SU-DHL-6 (cell line): ENCODE measurements around the gene METRN.

ENCODE experiments used
- H2AFZ ChIP-seq: fragments of 200-600 bp; sonication (generic); 2 replicates; pipeline ENCODE4 v1.6.1; 2014; ENCODE audit warnings: low read depth, mild to moderate bottlenecking, moderate library complexity, mixed read lengths, antibody characterized with exemption, low read length; ENCODE audit not compliant: severe bottlenecking
- H3F3A ChIP-seq: fragments of 200-600 bp; shearing (Covaris generic); 2 replicates; pipeline ENCODE4 v1.6.0; 2016; ENCODE audit warnings: antibody characterized with exemption, mild to moderate bottlenecking; ENCODE audit not compliant: insufficient read depth
- H3K27ac ChIP-seq: fragments of 200-600 bp; sonication (generic); 2 replicates; pipeline ENCODE4 v1.5.1; 2016; ENCODE audit warnings: low read depth, mild to moderate bottlenecking, low read length, moderate library complexity, mixed read lengths
- H3K27me3 ChIP-seq: fragments of 200-600 bp; sonication (generic), shearing (Covaris generic); 2 replicates; pipeline ENCODE4 v1.6.0; 2014; ENCODE audit warnings: mild to moderate bottlenecking, low read length
- H3K36me3 ChIP-seq: fragments of 200-600 bp; sonication (generic); 2 replicates; pipeline ENCODE4 v1.6.1; 2014; ENCODE audit warnings: mild to moderate bottlenecking, low read length, mixed read lengths
- H3K4me2 ChIP-seq: fragments of 300-600, 200-600 bp; shearing (Covaris generic), sonication (generic); 2 replicates; pipeline ENCODE4 v1.6.0; 2014; ENCODE audit warnings: low read length, low read depth, mild to moderate bottlenecking; ENCODE audit not compliant: poor library complexity, severe bottlenecking
- H3K4me3 ChIP-seq: fragments of 200-600 bp; sonication (generic); 2 replicates; pipeline ENCODE4 v1.5.1; 2014; ENCODE audit warnings: antibody characterized with exemption, low read length, mild to moderate bottlenecking, mixed read lengths; ENCODE audit not compliant: insufficient read depth, poor library complexity, severe bottlenecking
- H3K79me2 ChIP-seq: fragments of 200-600 bp; sonication (generic); 2 replicates; pipeline ENCODE4 v1.6.1; 2014; ENCODE audit warnings: mild to moderate bottlenecking, low read length, moderate library complexity; ENCODE audit not compliant: insufficient read depth
- H3K9ac ChIP-seq: fragments of 200-600 bp; sonication (generic); 2 replicates; pipeline ENCODE4 v1.7.0; 2014; ENCODE audit warnings: mild to moderate bottlenecking, low read length
- H3K9me2 ChIP-seq: fragments of 200-600 bp; sonication (generic); replicated peaks from 2 replicates; pipeline ENCODE4 v1.6.1; 2014; ENCODE audit warnings: low read length; ENCODE audit not compliant: insufficient read depth
- H3K9me3 ChIP-seq: fragments of 200-600 bp; sonication (generic); 2 replicates; pipeline ENCODE4 v1.6.1; 2014; ENCODE audit warnings: low read length, mixed read lengths; ENCODE audit not compliant: insufficient read depth
- H4K20me1 ChIP-seq: fragments of 200-600 bp; sonication (generic); 2 replicates; pipeline ENCODE4 v1.6.1; 2014; ENCODE audit warnings: low read depth, mild to moderate bottlenecking, antibody characterized with exemption, low read length, moderate library complexity, mixed read lengths
- EZH2phosphoT487 ChIP-seq: fragments of 200-600 bp; sonication (generic), shearing (Covaris generic); conservative IDR thresholded peaks from 2 replicates; pipeline ENCODE4 v1.6.1; 2018; ENCODE audit warnings: mild to moderate bottlenecking, antibody characterized with exemption, low read length, moderate library complexity, mixed read lengths
- TF ChIP-seq, protein P1 (sequence below): fragments of 200-600 bp; sonication (generic); IDR thresholded peaks from one replicate; pipeline ENCODE4 v1.5.1; 2017; ENCODE audit warnings: antibody characterized with exemption, mild to moderate bottlenecking, low read length, moderate library complexity; ENCODE audit not compliant: insufficient read depth, poor library complexity, severe bottlenecking

Gene METRN

DNA sequence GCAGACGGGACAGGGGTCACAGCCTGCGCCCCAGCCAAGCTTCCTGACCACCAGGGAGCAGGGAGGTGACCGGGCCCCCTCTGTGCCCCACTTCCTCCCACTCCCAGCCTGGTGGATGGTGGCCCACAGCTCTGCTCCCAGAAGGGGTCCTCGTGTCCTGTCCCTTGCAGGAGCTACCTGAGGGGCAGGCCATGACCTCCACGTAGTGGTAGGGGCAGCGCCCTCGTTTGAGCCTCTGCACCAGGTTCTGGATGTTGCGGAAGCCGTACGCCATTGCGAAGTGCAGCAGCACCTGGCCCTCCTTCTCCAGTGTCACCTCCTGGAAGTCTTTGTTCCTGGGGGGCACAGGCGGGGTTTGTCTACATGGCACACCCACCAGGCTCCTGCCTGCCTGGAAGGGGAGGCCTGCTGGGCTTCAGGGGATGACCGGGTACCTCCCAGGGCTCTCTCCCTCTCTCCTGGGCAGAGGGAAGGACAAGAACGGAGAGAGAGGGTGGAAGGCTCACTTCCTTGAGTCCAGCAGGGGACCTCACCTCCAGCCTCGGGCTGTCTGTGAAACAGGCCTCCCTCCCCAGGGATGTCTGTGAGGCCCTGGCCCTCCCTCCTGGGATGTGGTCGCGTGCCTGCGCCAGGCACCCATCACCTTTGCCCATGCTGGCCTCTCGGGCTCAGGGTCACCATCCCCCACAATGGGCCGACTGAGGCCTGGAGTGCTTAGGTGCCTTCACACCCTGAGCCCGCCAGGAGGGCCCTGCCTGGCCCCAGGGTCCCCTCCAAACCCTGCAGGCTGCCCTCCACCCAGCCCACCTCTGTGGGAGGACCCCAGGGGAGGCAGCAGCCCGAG is 16.0 kb downstream of the METRN start:
- TF ChIP-seq, protein P1, sequence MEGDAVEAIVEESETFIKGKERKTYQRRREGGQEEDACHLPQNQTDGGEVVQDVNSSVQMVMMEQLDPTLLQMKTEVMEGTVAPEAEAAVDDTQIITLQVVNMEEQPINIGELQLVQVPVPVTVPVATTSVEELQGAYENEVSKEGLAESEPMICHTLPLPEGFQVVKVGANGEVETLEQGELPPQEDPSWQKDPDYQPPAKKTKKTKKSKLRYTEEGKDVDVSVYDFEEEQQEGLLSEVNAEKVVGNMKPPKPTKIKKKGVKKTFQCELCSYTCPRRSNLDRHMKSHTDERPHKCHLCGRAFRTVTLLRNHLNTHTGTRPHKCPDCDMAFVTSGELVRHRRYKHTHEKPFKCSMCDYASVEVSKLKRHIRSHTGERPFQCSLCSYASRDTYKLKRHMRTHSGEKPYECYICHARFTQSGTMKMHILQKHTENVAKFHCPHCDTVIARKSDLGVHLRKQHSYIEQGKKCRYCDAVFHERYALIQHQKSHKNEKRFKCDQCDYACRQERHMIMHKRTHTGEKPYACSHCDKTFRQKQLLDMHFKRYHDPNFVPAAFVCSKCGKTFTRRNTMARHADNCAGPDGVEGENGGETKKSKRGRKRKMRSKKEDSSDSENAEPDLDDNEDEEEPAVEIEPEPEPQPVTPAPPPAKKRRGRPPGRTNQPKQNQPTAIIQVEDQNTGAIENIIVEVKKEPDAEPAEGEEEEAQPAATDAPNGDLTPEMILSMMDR = no peak
- no peak for TF ChIP-seq EZH2phosphoT487
- H3K27ac ChIP-seq = no peak overlapping the region
- H3K79me2 ChIP-seq = no peaks in the 10 kb centered on the region
- no peak overlapping the region for H2AFZ ChIP-seq
- H3F3A ChIP-seq = peaks cover 19% of the 10 kb centered on the region
- no peaks in the 10 kb centered on the region for H3K27me3 ChIP-seq
- no peaks in the 10 kb centered on the region for H3K9me2 ChIP-seq
- H3K4me2 ChIP-seq = no peak overlapping the region
- H3K4me3 ChIP-seq = no peak overlapping the region
- no peak overlapping the region for H3K9ac ChIP-seq
- no peaks in the 10 kb centered on the region for H4K20me1 ChIP-seq
- no peaks in the 10 kb centered on the region for H3K36me3 ChIP-seq
- H3K9me3 ChIP-seq = no peaks in the 10 kb centered on the region

DNA sequence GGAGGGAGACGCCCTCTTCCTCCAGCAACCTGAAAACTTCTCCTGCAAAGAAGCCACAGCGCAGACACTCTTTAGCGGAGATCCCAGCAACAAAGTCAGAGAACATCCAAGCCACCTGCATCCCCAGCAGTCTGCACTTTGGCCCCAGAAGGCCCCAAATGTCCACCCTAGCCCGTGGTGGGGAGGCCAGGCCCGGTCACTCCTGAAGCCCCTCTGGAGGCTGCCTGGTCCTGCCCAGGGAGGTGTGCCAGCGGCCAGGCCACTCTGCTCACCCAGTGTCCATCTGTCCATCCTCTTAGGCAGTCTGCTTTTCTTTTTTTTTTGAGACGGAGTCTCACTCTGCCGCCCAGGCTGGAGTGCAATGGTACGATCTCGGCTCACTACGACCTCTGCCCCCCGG is 17.4 kb downstream of the METRN start:
- H3K9me3 ChIP-seq = no peaks in the 10 kb centered on the region
- H3K9me2 ChIP-seq = no peaks in the 10 kb centered on the region
- no peak overlapping the region for H2AFZ ChIP-seq
- no peak overlapping the region for H3K27ac ChIP-seq
- H3K79me2 ChIP-seq = no peaks in the 10 kb centered on the region
- no peaks in the 10 kb centered on the region for H3K36me3 ChIP-seq
- H3K4me3 ChIP-seq = no peak overlapping the region
- H4K20me1 ChIP-seq = no peaks in the 10 kb centered on the region
- TF ChIP-seq, protein P1 = no peak
- TF ChIP-seq EZH2phosphoT487 = no peak
- H3K4me2 ChIP-seq = no peak overlapping the region
- H3K9ac ChIP-seq = no peak overlapping the region
- no peaks in the 10 kb centered on the region for H3K27me3 ChIP-seq
- H3F3A ChIP-seq = peaks cover 10% of the 10 kb centered on the region

DNA sequence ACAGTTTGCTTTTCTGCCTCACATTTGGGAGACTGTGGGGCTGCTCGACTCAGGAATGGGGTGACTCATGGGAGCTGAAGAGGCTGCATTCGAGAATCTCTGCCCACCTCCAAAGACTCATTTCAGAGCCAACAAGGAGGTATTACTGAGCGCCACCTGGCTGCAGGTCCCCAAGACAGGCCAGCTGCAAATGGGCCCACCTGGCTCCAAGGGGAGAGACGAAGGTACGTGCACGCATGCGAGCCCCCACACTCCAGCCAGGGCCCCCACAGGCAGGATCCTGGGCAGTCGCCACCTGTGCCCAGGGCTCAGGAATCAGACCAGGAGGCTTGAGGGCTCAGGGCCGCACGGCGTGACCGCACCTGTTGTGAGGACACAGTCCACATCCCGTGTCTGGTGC is 18.0 kb downstream of the METRN start:
- Histone ChIP-seq H3K9ac (no peak overlapping the region), H4K20me1 (no peaks in the 10 kb centered on the region)

More for the DNA sequence above, 18.0 kb downstream of the METRN start:
- Histone ChIP-seq H3F3A (peaks cover 12% of the 10 kb centered on the region), H3K4me3 (no peak overlapping the region), H3K4me2 (no peak overlapping the region), H3K79me2 (no peaks in the 10 kb centered on the region), H2AFZ (no peak overlapping the region), H3K9me3 (no peaks in the 10 kb centered on the region), H3K36me3 (no peaks in the 10 kb centered on the region), H3K9me2 (no peaks in the 10 kb centered on the region), H3K27ac (no peak overlapping the region), H3K27me3 (no peaks in the 10 kb centered on the region)
- TF ChIP-seq EZH2phosphoT487 = no peak
- TF ChIP-seq, protein P1 = no peak
